GM21528 (cell line): ENCODE results near the gene SLC5A11.
"Not testable (repeated sequence)": the region's sequence is repeated elsewhere in the genome, so short reads cannot be mapped to it uniquely, and the experiment has no call there.

Experiments
- ATAC-seq: cut with Tn5 transposase; IDR thresholded peaks from one replicate; pipeline ENCODE4 v1.9.1; 2021; ENCODE audit warnings: mild to moderate bottlenecking, moderate library complexity; ENCODE audit not compliant: unreplicated experiment, low FRiP score

Gene SLC5A11

GRCh38 chr16:24833352-24833751, 12.4 kb upstream of the SLC5A11 start:
- no peak for ATAC-seq

- no peak for ATAC-seq
Observed at GRCh38 chr16:24834459-24835335, 11.1 kb upstream of the SLC5A11 start.

GRCh38 chr16:24836836-24837235, 8.9 kb upstream of the SLC5A11 start:
- ATAC-seq: no peak

- no peak for ATAC-seq
Observed at GRCh38 chr16:24837969-24838368, 7.8 kb upstream of the SLC5A11 start.

- no peak for ATAC-seq
Observed at GRCh38 chr16:24838554-24839266, 7.1 kb upstream of the SLC5A11 start.

GRCh38 chr16:24839347-24839972, 6.3 kb upstream of the SLC5A11 start:
- ATAC-seq: no peak

GRCh38 chr16:24841291-24841690, 4.5 kb upstream of the SLC5A11 start:
- no peak for ATAC-seq

GRCh38 chr16:24844101-24845030, 1.4 kb upstream of the SLC5A11 start:
- ATAC-seq: no peak

- ATAC-seq: not testable (repeated sequence)
Observed at GRCh38 chr16:24845031-24845365, 765 bp upstream of the SLC5A11 start.

GRCh38 chr16:24846548-24847357, 990 bp downstream of the SLC5A11 start:
- no peak for ATAC-seq

GRCh38 chr16:24847358-24847664, 1.5 kb downstream of the SLC5A11 start:
- ATAC-seq: no peak

GRCh38 chr16:24848065-24848464, 2.3 kb downstream of the SLC5A11 start:
- ATAC-seq: no peak

GRCh38 chr16:24849641-24850040, 3.9 kb downstream of the SLC5A11 start:
- ATAC-seq: no peak

GRCh38 chr16:24850289-24850938, 4.7 kb downstream of the SLC5A11 start:
- no peak for ATAC-seq

- no peak for ATAC-seq
Observed at GRCh38 chr16:24851700-24852099, 5.9 kb downstream of the SLC5A11 start.

GRCh38 chr16:24852281-24852721, 6.5 kb downstream of the SLC5A11 start:
- ATAC-seq: no peak

GRCh38 chr16:24853169-24853824, 7.5 kb downstream of the SLC5A11 start:
- ATAC-seq: no peak

GRCh38 chr16:24853830-24854229, 8.1 kb downstream of the SLC5A11 start:
- no peak for ATAC-seq
